ENCODE results near the gene MTIF3. TPM values are rescaled to one million over a fixed set of nuclear protein-coding genes. Genes with fewer than 3 reads are reported as not detected.
A peak's percentile ranks its signal among the peaks of the same experiment; 100 is the strongest.

MTIF3 gene
- total RNA-seq, 2 experiments from 2014 or later, result 61.6 to 61.8 TPM

- no peaks in the 10 kb centered on the region for H3K9me3 Mint-ChIP-seq
- CTCF ChIA-PET, result no interaction called here
- no peaks in the 10 kb centered on the region for H3K27me3 Mint-ChIP-seq
- DNase-seq, result no peak
- no peaks in the 10 kb centered on the region for H3K36me3 Mint-ChIP-seq (ENCODE audit: low read depth)
- POLR2A ChIA-PET, result no interaction called here
- H3K27ac Mint-ChIP-seq, result no peak overlapping the region
- H3K4me3 Mint-ChIP-seq, result no peak overlapping the region
- peaks cover 19% of the 10 kb centered on the region for H3K4me1 Mint-ChIP-seq
These were observed 24.4 kb upstream of the MTIF3 start for GRCh38 chr13:27474751-27475268.

GRCh38 chr13:27472941-27473340, 22.6 kb upstream of the MTIF3 start:
- ChIA-PET CTCF (interaction anchor here (1.2 kb wide), 1 partner anchor 358 kb away, joined by 3 read pairs; no protein-coding TSS in a partner anchor), POLR2A (interaction anchor here (1.4 kb wide), 1 partner anchor 17 kb away, joined by 3 read pairs; no protein-coding TSS in a partner anchor)
- Mint-ChIP-seq H3K4me3 (no peak overlapping the region), H3K27ac (no peak overlapping the region), H3K27me3 (no peaks in the 10 kb centered on the region), H3K4me1 (peaks cover 19% of the 10 kb centered on the region), H3K9me3 (no peaks in the 10 kb centered on the region), H3K36me3 (ENCODE audit: low read depth) (no peaks in the 10 kb centered on the region)
- DNase-seq, result no peak

- ChIA-PET CTCF (no interaction called here), POLR2A (interaction anchor here (0.8 to 1.1 kb wide), 2 partner anchors 23 to 46 kb away, joined by 3 to 4 read pairs; partner anchors contain the start of gene MTIF3)
- no peaks in the 10 kb centered on the region for H3K36me3 Mint-ChIP-seq (ENCODE audit: low read depth)
- no peak for DNase-seq
- no peak overlapping the region for H3K27ac Mint-ChIP-seq
- H3K4me3 Mint-ChIP-seq, result no peak overlapping the region
- peaks cover 14% of the 10 kb centered on the region for H3K4me1 Mint-ChIP-seq
- no peaks in the 10 kb centered on the region for H3K27me3 Mint-ChIP-seq
- H3K9me3 Mint-ChIP-seq, result no peaks in the 10 kb centered on the region
These were observed 22.1 kb upstream of the MTIF3 start for GRCh38 chr13:27472441-27472840.

GRCh38 chr13:27470075-27470820, 19.9 kb upstream of the MTIF3 start:
- CTCF ChIA-PET, result no interaction called here
- Mint-ChIP-seq H3K27me3 (no peaks in the 10 kb centered on the region), H3K36me3 (ENCODE audit: low read depth) (no peaks in the 10 kb centered on the region), H3K27ac (no peak overlapping the region), H3K4me3 (no peak overlapping the region), H3K4me1 (peaks cover 9% of the 10 kb centered on the region), H3K9me3 (no peaks in the 10 kb centered on the region)
- POLR2A ChIA-PET, result interaction anchor here (0.7 to 0.9 kb wide), 2 partner anchors 35 to 44 kb away, joined by 3 read pairs; no protein-coding TSS in a partner anchor
- DNase-seq, result no peak

- Mint-ChIP-seq H3K27me3 (no peaks in the 10 kb centered on the region), H3K4me1 (peaks cover 6% of the 10 kb centered on the region), H3K4me3 (no peak overlapping the region), H3K9me3 (no peaks in the 10 kb centered on the region), H3K36me3 (ENCODE audit: low read depth) (no peaks in the 10 kb centered on the region), H3K27ac (no peak overlapping the region)
- DNase-seq, result no peak
- CTCF ChIA-PET, result no interaction called here
- POLR2A ChIA-PET, result interaction anchor here (1.2 kb wide), 1 partner anchor 39 kb away, joined by 3 read pairs; no protein-coding TSS in a partner anchor
These were observed 16.1 kb upstream of the MTIF3 start for GRCh38 chr13:27466513-27466912.

- H3K4me3 Mint-ChIP-seq, result no peak overlapping the region
- H3K4me1 Mint-ChIP-seq, result peaks cover 6% of the 10 kb centered on the region
- H3K36me3 Mint-ChIP-seq (ENCODE audit: low read depth), result no peaks in the 10 kb centered on the region
- no peaks in the 10 kb centered on the region for H3K27me3 Mint-ChIP-seq
- CTCF ChIA-PET, result interaction anchor here (0.7 kb wide), 1 partner anchor 56 kb away, joined by 3 read pairs; no protein-coding TSS in a partner anchor
- POLR2A ChIA-PET, result interaction anchor here (0.6 to 1.1 kb wide), 2 partner anchors 10 to 879 kb away, joined by 3 to 4 read pairs; no protein-coding TSS in a partner anchor
- H3K9me3 Mint-ChIP-seq, result no peaks in the 10 kb centered on the region
- DNase-seq, result no peak
- H3K27ac Mint-ChIP-seq, result no peak overlapping the region
These were observed 15.2 kb upstream of the MTIF3 start for GRCh38 chr13:27465611-27466010.

- no peaks in the 10 kb centered on the region for H3K36me3 Mint-ChIP-seq (ENCODE audit: low read depth)
- CTCF ChIA-PET, result no interaction called here
- no peaks in the 10 kb centered on the region for H3K9me3 Mint-ChIP-seq
- H3K27me3 Mint-ChIP-seq, result peaks cover 2% of the 10 kb centered on the region
- peaks cover 6% of the 10 kb centered on the region for H3K4me1 Mint-ChIP-seq
- POLR2A ChIA-PET, result interaction anchor here (0.6 to 2.0 kb wide), 2 partner anchors 12 to 38 kb away, joined by 3 to 5 read pairs; no protein-coding TSS in a partner anchor
- no peak overlapping the region for H3K4me3 Mint-ChIP-seq
- DNase-seq, result no peak
- H3K27ac Mint-ChIP-seq, result no peak overlapping the region
These were observed 13.1 kb upstream of the MTIF3 start for GRCh38 chr13:27463500-27463899.

- Mint-ChIP-seq H3K4me1 (peaks cover 6% of the 10 kb centered on the region), H3K9me3 (no peaks in the 10 kb centered on the region), H3K27ac (no peak overlapping the region), H3K27me3 (peaks cover 2% of the 10 kb centered on the region), H3K4me3 (no peak overlapping the region), H3K36me3 (ENCODE audit: low read depth) (no peaks in the 10 kb centered on the region)
- ChIA-PET POLR2A (interaction anchor here (0.8 to 2.0 kb wide), 2 partner anchors 11 to 37 kb away, joined by 4 to 5 read pairs; no protein-coding TSS in a partner anchor), CTCF (no interaction called here)
- no peak for DNase-seq
These were observed 11.7 kb upstream of the MTIF3 start for GRCh38 chr13:27461940-27462584.

- Mint-ChIP-seq H3K27me3 (peaks cover 2% of the 10 kb centered on the region), H3K4me3 (peak overlapping the region; percentile 83), H3K9me3 (no peaks in the 10 kb centered on the region), H3K36me3 (ENCODE audit: low read depth) (peaks cover 3% of the 10 kb centered on the region), H3K27ac (peak overlapping the region; percentile 93), H3K4me1 (peaks cover 32% of the 10 kb centered on the region)
- ChIA-PET CTCF (interaction anchor here (1.1 to 2.9 kb wide), 3 partner anchors 29 to 371 kb away, joined by 3 to 14 read pairs (median 5); partner anchors contain the start of gene LNX2), POLR2A (interaction anchor here (1.1 to 10.9 kb wide), 5 partner anchors 10 to 165 kb away, joined by 3 to 351 read pairs (median 4); partner anchors contain the start of genes GTF3A and LNX2)
- peak; percentile 31 for DNase-seq
These were observed 5.0 kb upstream of the MTIF3 start for GRCh38 chr13:27455331-27455855.

GRCh38 chr13:27450921-27451471, 632 bp upstream of the MTIF3 start:
- H3K36me3 Mint-ChIP-seq (ENCODE audit: low read depth), result peaks cover 12% of the 10 kb centered on the region
- ChIA-PET CTCF (interaction anchor here (0.7 to 2.5 kb wide), 4 partner anchors 8 to 170 kb away, joined by 3 to 13 read pairs (median 4); partner anchors contain the start of genes GTF3A and LNX2), POLR2A (interaction anchor here (0.8 to 10.9 kb wide), 9 partner anchors 8 to 170 kb away, joined by 3 to 351 read pairs (median 7); partner anchors contain the start of genes GTF3A, LNX2 and POLR1D)
- H3K9me3 Mint-ChIP-seq, result no peaks in the 10 kb centered on the region
- H3K27me3 Mint-ChIP-seq, result no peaks in the 10 kb centered on the region
- H3K4me1 Mint-ChIP-seq, result peaks cover 60% of the 10 kb centered on the region
- H3K4me3 Mint-ChIP-seq, result peak overlapping the region; percentile 92
- H3K27ac Mint-ChIP-seq, result peak overlapping the region; percentile 93
- DNase-seq, result peak; percentile 39

- peaks cover 59% of the 10 kb centered on the region for H3K4me1 Mint-ChIP-seq
- H3K27me3 Mint-ChIP-seq, result no peaks in the 10 kb centered on the region
- peak overlapping the region; percentile 93 for H3K27ac Mint-ChIP-seq
- H3K9me3 Mint-ChIP-seq, result no peaks in the 10 kb centered on the region
- ChIA-PET CTCF (interaction anchor here (1.3 to 4.2 kb wide), 2 partner anchors 23 to 171 kb away, joined by 4 to 47 read pairs; partner anchors contain the start of genes GTF3A and LNX2), POLR2A (interaction anchor here (1.3 to 10.9 kb wide), 7 partner anchors 9 to 172 kb away, joined by 3 to 351 read pairs (median 6); partner anchors contain the start of genes GTF3A, LNX2 and POLR1D)
- DNase-seq, result no peak
- peaks cover 21% of the 10 kb centered on the region for H3K36me3 Mint-ChIP-seq (ENCODE audit: low read depth)
- peak overlapping the region; percentile 92 for H3K4me3 Mint-ChIP-seq
These were observed 1.2 kb downstream of the MTIF3 start for GRCh38 chr13:27449081-27449603.

GRCh38 chr13:27448308-27448707, 2.1 kb downstream of the MTIF3 start:
- Mint-ChIP-seq H3K9me3 (no peaks in the 10 kb centered on the region), H3K4me1 (peaks cover 57% of the 10 kb centered on the region), H3K4me3 (peak overlapping the region; percentile 92), H3K27me3 (no peaks in the 10 kb centered on the region), H3K27ac (peak overlapping the region; percentile 93), H3K36me3 (ENCODE audit: low read depth) (peaks cover 21% of the 10 kb centered on the region)
- ChIA-PET CTCF (interaction anchor here (0.7 to 4.2 kb wide), 3 partner anchors 16 to 172 kb away, joined by 3 to 47 read pairs (median 4); partner anchors contain the start of genes GTF3A and LNX2), POLR2A (interaction anchor here (1.0 to 10.9 kb wide), 5 partner anchors 8 to 197 kb away, joined by 3 to 351 read pairs (median 3); partner anchors contain the start of genes GTF3A, LNX2, POLR1D and RPL21)
- no peak for DNase-seq

Measured in activated CD4-positive, alpha-beta memory T cell treated with anti-CD3 and anti-CD28 coated beads, Interleukin-2, amount 10 ng/mL, durations not matched to agents 7 days and 5 days (primary cell).